ENCODE measurements around the gene NPY4R2. TPM values are rescaled to one million over a fixed set of nuclear protein-coding genes. Genes with fewer than 3 reads are reported as not detected.
"Not testable (repeated sequence)": the region's sequence is repeated elsewhere in the genome, so short reads cannot be mapped to it uniquely, and the experiment has no call there.

Gene NPY4R2
- total RNA-seq, 4 donors from 2014 or later = 3.3 to 18.6 (median 5.1) TPM; not detected in 1

DNA sequence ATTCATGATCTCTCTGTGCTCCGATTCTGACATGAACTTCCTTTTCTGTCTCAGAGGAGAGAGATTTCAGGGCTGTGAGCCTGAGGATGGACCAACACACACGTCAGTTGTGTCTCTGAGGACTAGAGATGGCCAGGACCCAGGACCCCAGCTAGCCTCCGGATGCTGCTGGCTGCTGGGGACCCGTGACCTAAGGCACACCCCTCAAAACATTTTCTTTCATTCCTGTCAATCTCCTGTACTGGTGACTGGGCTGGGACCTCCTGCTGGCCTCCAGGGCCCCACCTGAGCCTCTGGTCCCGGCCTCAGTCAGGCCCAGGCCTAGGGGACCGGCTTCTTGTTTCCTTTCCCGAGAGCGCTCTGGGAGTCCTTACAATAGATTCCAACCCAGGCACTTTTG lies 38.7 kb downstream of the NPY4R2 start:
- not testable (repeated sequence) for H3K27ac ChIP-seq, H3K36me3 ChIP-seq, DNase-seq, H3K4me3 ChIP-seq, H3K4me1 ChIP-seq, H3K9me3 ChIP-seq, H3K27me3 ChIP-seq

DNA sequence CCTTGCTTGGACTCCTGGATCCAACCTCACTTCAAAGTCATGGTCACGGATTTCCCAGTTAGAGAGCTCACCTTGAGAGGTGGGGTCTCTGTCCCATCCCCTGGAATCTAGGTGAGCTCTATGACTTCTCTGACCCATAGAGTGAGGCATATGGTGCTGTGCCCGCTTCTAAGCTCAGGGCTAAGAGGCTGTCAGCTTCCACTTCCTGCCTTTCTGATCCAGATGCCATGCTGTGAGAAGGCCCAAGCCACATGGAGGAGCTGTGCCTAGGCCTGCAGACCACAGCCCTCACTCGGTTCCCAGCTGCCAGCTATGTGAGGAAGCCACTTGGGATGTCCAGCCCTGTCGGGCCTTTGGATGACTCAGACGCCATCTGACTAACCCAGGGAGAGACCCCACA lies 41.2 kb downstream of the NPY4R2 start:
- not testable (repeated sequence) for H3K4me1 ChIP-seq, H3K9me3 ChIP-seq, H3K27me3 ChIP-seq, H3K4me3 ChIP-seq, H3K36me3 ChIP-seq, H3K27ac ChIP-seq, DNase-seq

DNA sequence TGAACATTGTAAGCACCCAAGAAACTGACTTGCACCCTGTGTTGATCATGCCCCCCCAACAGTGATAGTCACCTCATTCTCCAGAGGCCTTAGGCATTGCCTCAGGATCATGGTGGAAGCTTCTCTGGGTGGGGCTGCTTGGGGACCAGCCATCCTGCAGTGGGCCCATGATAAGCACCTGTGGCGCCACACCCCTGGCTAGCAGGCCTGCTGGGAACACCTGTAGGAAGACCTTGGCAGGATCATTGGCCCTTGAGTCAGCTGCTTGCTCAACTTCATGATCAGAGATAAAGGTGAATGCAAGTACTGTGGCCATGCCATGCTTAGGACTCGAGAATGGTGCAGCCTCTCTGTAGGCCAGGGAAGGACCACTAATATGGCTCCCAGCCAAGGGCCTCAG lies 42.2 kb downstream of the NPY4R2 start:
- not testable (repeated sequence) for H3K36me3 ChIP-seq, H3K4me1 ChIP-seq, DNase-seq, H3K27me3 ChIP-seq, H3K9me3 ChIP-seq, H3K27ac ChIP-seq, H3K4me3 ChIP-seq

DNA sequence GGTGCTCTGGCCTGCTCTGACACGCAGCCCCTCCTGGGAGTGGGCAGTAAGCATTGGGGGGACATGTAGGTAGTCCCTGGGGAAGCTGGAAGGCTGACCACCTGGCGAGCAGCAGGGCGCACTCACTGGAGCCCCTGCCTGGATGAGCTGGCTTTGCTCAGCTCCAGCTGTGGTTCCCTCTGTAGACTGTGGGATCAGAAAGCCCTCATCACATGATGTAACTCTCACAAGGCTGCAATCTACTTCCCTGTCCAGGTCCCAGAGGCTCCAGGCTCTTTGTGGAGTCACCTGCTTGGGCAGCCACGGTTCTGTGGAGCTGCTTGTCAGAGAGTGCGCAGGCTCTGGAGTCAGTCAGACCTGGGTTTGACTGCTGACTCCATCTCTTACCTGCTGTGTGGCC lies 44.3 kb downstream of the NPY4R2 start:
- not testable (repeated sequence) for H3K27me3 ChIP-seq, H3K36me3 ChIP-seq, H3K4me3 ChIP-seq, H3K9me3 ChIP-seq, H3K27ac ChIP-seq, DNase-seq, H3K4me1 ChIP-seq

DNA sequence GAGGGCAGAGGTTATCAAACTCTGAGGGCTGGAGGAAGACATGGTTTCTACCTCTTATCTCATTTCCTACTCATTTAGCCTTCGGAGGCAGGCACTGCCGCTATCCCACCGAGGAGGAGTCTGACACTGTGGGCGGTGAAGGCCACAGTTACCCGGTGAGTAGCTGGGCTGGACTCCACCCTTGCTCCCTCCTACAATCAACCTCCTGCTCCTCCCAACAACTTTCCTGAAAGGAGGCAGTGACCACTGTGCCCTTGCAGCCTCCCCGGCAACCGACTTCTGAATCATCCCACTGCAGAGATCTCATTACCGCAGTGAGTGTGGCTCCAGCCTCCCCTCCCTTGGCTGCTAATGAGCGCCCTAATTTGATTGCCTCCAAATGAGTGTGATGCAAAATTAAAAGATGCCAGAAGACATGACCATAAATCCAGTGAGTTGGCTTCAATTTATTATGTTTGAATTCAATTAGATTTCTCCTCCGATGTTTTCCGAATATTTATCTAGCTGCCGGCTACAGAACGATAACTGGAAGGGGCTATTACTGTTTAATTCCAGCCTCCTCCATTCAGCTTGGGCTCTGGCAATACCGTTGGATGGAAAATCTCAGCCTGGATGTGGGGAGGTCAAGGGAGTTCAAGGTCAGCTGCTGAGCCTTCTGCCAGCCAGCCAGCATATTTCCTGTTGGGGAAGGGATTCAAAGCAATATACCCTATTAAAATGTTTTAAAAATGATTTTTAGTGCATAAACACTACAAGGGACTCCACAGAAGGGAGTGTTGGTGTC lies 46.0 kb downstream of the NPY4R2 start:
- not testable (repeated sequence) for H3K27ac ChIP-seq, H3K36me3 ChIP-seq, DNase-seq, H3K4me1 ChIP-seq, H3K9me3 ChIP-seq, H3K27me3 ChIP-seq, H3K4me3 ChIP-seq

DNA sequence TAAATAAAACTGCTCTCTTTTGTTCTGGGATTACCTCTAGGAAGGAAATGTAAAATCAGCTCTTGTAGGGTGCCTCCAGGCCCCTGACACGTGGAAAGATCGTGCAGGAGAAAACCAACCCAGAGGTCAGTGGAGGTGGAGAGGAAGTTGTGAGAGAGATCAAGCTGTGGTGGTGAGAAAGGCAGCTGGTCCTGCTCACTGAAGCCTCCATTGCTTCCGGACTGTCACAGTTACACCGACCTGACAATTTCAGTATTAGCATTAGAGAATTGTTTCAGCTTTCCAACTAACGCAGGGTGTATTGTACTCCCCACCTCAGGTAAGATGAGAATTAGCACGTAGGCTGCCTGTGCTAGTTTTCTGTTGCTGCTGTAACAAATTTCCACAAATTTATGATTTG lies 50.5 kb downstream of the NPY4R2 start:
- not testable (repeated sequence) for DNase-seq, H3K4me3 ChIP-seq, H3K27me3 ChIP-seq, H3K27ac ChIP-seq, H3K9me3 ChIP-seq, H3K36me3 ChIP-seq, H3K4me1 ChIP-seq

DNA sequence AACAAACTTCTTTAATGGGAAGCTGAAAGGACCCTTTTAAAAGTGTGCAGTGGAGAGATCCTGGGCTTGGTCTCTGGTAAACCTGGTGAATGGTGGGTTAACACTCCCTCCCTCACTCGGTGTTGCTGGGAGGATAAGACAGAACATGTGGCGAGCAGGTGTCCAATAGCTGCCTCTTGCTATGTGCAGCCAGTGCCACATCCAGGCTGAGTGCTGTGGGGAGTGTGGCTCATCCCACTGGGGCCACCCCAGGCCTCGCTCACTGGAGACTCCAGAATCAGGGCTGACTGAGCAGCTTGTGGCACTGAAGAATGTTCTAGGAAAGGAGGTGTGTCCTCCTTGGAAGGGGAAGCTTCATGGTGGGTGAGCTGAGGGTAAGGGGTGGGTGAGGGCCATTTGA lies 51.6 kb downstream of the NPY4R2 start:
- H3K9me3 ChIP-seq, H3K27me3 ChIP-seq, DNase-seq, H3K27ac ChIP-seq, H3K4me1 ChIP-seq, H3K4me3 ChIP-seq, H3K36me3 ChIP-seq: not testable (repeated sequence)

DNA sequence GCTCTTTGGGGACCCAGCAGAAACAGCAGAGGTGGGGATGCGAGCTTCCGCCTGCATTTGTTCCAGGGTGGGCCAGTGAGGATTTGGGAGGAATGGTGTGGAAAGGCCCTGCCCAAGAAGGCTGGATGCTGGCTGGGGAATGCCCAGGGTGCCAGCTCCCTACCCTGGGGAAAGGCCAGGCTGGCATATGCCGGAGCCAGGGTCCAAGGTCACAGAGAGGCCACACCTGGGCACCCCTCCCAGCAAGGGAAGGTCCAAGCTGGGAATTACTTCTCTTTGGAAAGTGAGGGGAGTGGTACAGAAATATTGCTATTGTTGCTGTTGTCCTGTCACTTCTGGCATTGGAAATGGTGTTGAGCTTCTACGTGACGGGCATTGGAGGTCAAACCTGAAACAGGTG lies 53.1 kb downstream of the NPY4R2 start:
- H3K27ac ChIP-seq, H3K27me3 ChIP-seq, DNase-seq, H3K4me1 ChIP-seq, H3K36me3 ChIP-seq, H3K9me3 ChIP-seq, H3K4me3 ChIP-seq: not testable (repeated sequence)

DNA sequence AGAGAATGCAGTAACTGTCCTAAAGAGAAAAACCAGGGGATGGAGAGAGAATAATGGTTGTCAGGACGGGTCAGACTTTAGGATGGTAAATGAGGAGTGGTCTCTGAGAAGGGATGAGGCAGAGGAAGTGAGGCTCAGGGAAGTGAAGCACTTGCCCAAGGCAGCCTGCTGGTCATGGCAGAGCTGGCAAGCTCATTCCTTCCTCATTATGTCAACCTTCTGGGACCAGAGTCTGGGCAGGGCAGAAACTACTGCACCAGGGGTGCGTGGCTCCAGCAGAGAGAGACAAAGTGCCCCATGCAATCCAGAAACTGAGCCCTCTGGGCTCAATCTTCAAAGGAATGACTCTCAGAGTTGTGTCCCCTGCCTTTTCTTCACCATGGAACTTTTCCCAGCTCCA lies 53.6 kb downstream of the NPY4R2 start:
- DNase-seq, H3K4me3 ChIP-seq, H3K9me3 ChIP-seq, H3K36me3 ChIP-seq, H3K27me3 ChIP-seq, H3K4me1 ChIP-seq, H3K27ac ChIP-seq: not testable (repeated sequence)

Other genes with a start within 250 kb of the NPY4R2 start
- gene SYT15B, start 155.1 kb upstream of the NPY4R2 start, total RNA-seq = 1 to 10 TPM in 1 of 4 donors, under 1 TPM in 1, not detected in 2; 0.94 to 4.1 TPM
- not detected for gene FAM25C, start 81.1 kb downstream of the NPY4R2 start, total RNA-seq

All from Peyer's patch (tissue), 4 donors.